ENCODE data around the gene RGPD8.
"Not testable (repeated sequence)": the region's sequence is repeated elsewhere in the genome, so short reads cannot be mapped to it uniquely, and the experiment has no call there.

- TF ChIP-seq CTCF (conservative IDR thresholded peaks at IDR 0.05; ENCODE audit: low read length); EZH2phosphoT487 (IDR thresholded peaks at IDR 0.05; ENCODE audit: borderline replicate concordance, low read depth, low read length): not testable (repeated sequence)
These were observed 1.7 kb downstream of the RGPD8 start for GRCh38 chr2:112431587-112432295.

Measured in OCI-LY7 (cell line).